DOHH2 (cell line): ENCODE data around the gene ATRN.

Source experiments
- EZH2phosphoT487 ChIP-seq: fragments of 200-600 bp; sonication (generic); IDR thresholded peaks from 2 replicates; pipeline ENCODE4 v1.6.1; 2017; ENCODE audit warnings: borderline replicate concordance, mild to moderate bottlenecking, antibody characterized with exemption, low read length, moderate library complexity, mixed read lengths
- TF ChIP-seq, protein P1 (sequence below): fragments of 200-600 bp; sonication (generic); IDR thresholded peaks from one replicate; pipeline ENCODE4 v1.5.1; 2014; ENCODE audit warnings: antibody characterized with exemption, mild to moderate bottlenecking, low read depth, low read length; ENCODE audit not compliant: poor library complexity, severe bottlenecking

DNA sequence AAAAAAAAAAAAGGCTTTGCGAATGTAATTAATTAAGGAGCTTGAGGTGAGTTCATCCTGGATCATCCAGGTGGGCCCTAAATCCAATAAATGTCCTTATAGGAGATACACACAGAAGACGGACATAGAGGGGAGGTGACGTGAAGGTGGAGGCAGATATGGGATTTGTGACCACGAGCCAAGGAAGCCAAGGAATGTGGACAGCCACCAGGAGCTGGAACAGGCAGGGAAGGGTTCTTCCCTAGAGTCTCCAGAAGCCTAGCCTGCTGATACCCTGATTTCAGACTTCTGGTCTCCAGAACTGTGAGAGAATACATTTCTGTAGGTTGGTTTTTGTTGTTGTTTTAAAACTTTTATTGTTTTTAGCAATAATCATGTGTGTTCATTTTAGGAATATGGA, 6.7 kb upstream of the ATRN start:
- TF ChIP-seq EZH2phosphoT487 = no peak
- TF ChIP-seq, protein P1, sequence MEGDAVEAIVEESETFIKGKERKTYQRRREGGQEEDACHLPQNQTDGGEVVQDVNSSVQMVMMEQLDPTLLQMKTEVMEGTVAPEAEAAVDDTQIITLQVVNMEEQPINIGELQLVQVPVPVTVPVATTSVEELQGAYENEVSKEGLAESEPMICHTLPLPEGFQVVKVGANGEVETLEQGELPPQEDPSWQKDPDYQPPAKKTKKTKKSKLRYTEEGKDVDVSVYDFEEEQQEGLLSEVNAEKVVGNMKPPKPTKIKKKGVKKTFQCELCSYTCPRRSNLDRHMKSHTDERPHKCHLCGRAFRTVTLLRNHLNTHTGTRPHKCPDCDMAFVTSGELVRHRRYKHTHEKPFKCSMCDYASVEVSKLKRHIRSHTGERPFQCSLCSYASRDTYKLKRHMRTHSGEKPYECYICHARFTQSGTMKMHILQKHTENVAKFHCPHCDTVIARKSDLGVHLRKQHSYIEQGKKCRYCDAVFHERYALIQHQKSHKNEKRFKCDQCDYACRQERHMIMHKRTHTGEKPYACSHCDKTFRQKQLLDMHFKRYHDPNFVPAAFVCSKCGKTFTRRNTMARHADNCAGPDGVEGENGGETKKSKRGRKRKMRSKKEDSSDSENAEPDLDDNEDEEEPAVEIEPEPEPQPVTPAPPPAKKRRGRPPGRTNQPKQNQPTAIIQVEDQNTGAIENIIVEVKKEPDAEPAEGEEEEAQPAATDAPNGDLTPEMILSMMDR = no peak
